Spleen (tissue), 11 donors: ENCODE measurements around the gene IPO7. TPM values are rescaled to one million over a fixed set of nuclear protein-coding genes. Genes with fewer than 3 reads are reported as not detected.
A peak's percentile ranks its signal among the peaks of the same experiment; 100 is the strongest.

Experiments used
- DNase-seq: peaks from one replicate; pipeline ENCODE4 v3.0.0-alpha.2; 2020
- H3K27ac ChIP-seq, 8 donors: fragments of 200-600 bp; sonication (generic) in 7 of 8; 1 replicate in 4 of 8; 2 replicates in 4 of 8; pipeline versions ENCODE4 v1.5.0 to v1.8.0; 2016 to 2021; ENCODE audit warnings: inconsistent platforms in 4 of 8, mild to moderate bottlenecking in 4 of 8, moderate library complexity in 1 of 8
- H3K27me3 ChIP-seq, 7 donors: fragments of 200-600 bp; sonication (generic) in 6 of 7; replicated peaks in 1 of 7; 1 replicate in 4 of 7; 2 replicates in 3 of 7; pipeline versions ENCODE4 v1.5.0 to v1.8.0; 2016 to 2021; ENCODE audit warnings: inconsistent platforms in 3 of 7, mild to moderate bottlenecking in 1 of 7
- H3K36me3 ChIP-seq, 6 donors: fragments of 200-600 bp; sonication (generic) in 5 of 6; 1 replicate in 4 of 6; 2 replicates in 2 of 6; pipeline versions ENCODE4 v1.5.0 to v1.8.0; 2016 to 2021; ENCODE audit warnings: inconsistent platforms in 2 of 6
- H3K4me1 ChIP-seq, 6 donors: fragments of 200-600 bp; sonication (generic) in 5 of 6; 1 replicate in 3 of 6; 2 replicates in 3 of 6; pipeline versions ENCODE4 v1.5.0 to v1.8.0; 2016 to 2021; ENCODE audit warnings: inconsistent platforms in 3 of 6
- H3K4me3 ChIP-seq, 8 donors: fragments of 200-600 bp; sonication (generic) in 7 of 8; 1 replicate in 4 of 8; 2 replicates in 4 of 8; pipeline versions ENCODE4 v1.5.0 to v1.8.0; 2016 to 2021; ENCODE audit warnings: inconsistent platforms in 4 of 8, mild to moderate bottlenecking in 4 of 8, moderate library complexity in 2 of 8
- H3K9me3 ChIP-seq, 8 donors: fragments of 200-600 bp; sonication (generic) in 7 of 8; 1 replicate in 4 of 8; 2 replicates in 4 of 8; pipeline versions ENCODE4 v1.5.0 to v1.8.0; 2016 to 2021; ENCODE audit warnings: inconsistent platforms in 4 of 8
- POLR2A ChIP-seq, 3 donors: fragments of 450-650 bp; IDR thresholded peaks; one replicate each; pipeline ENCODE4 v1.5.1; 2017; ENCODE audit warnings: antibody characterized with exemption in 3 of 3, mild to moderate bottlenecking in 1 of 3
- POLR2AphosphoS5 ChIP-seq, 3 donors: sonication (generic); formaldehyde crosslinking; IDR thresholded peaks; one replicate each; pipeline ENCODE4 v1.5.1; 2017; ENCODE audit warnings: antibody characterized with exemption in 3 of 3
- WGBS, 5 donors: extraction: QIAGEN DNeasy Blood & Tissue Kit in 3 of 5; methylation state at CpG; one replicate each; pipeline versions ENCODE4 v1.1.5 to v1.1.7; 2013 to 2018; 5-methylcytosine and 5-hydroxymethylcytosine counted together
- intact Hi-C: fragments of 100-400 bp; cut with DNase I; formaldehyde crosslinking; loops from one replicate; pipeline ENCODE4 v1.15.0; 2023; ENCODE audit warnings: low total_unique reads
- polyA plus RNA-seq, 3 donors: library from polyadenylated mRNA; stranded (reverse); fragments of 200-250 nt; gene quantifications; one replicate each; pipeline ENCODE4 v1.2.1, GENCODE V29; 2013
- total RNA-seq, 7 donors: library from RNA; depleted of rRNA in 3 of 7; stranded (reverse); fragments of >200 nt in 3 of 7; fragmentation: NEBNext Ultra II Directional in 4 of 7; extraction: Animal tissue kit (Norgen Biotek cat#: 25700) in 4 of 7; gene quantifications; one replicate each; pipeline versions ENCODE4 v1.1.0 to v1.2.1, GENCODE V29; 2016 to 2021
- TF ChIP-seq, protein P1 (sequence below), 11 experiments: fragments of 200-600 bp in 7 of 11; fragments of 450-650 bp in 4 of 11; sonication (generic) in 4 of 11; IDR thresholded peaks in 8 of 11; conservative IDR thresholded peaks in 3 of 11; 1 replicate in 7 of 11; 2 replicates in 4 of 11; pipeline versions ENCODE4 v1.4.0 to v1.8.0; 2016 to 2021; ENCODE audit warnings: antibody characterized with exemption in 11 of 11, inconsistent platforms in 4 of 11, mild to moderate bottlenecking in 1 of 11
- donor health status: healthy with polysubstance abuse.
- donor health status: DM: no; HTN: no; CAD: no; lungs with moderate emphysema.
- donor health status: DM: no; HTN: no; CAD: no.
- donor health status: Bipolar disorder and iron deficiency.
- donor health status: healthy.
- donor health status: DM: no; HTN: no; CAD: no.
- donor health status: DM: yes; HTN: yes; CAD: no.

Gene IPO7
- total and polyA plus RNA-seq, 10 donors: 12.8 to 104 (median 64.8) TPM

DNA sequence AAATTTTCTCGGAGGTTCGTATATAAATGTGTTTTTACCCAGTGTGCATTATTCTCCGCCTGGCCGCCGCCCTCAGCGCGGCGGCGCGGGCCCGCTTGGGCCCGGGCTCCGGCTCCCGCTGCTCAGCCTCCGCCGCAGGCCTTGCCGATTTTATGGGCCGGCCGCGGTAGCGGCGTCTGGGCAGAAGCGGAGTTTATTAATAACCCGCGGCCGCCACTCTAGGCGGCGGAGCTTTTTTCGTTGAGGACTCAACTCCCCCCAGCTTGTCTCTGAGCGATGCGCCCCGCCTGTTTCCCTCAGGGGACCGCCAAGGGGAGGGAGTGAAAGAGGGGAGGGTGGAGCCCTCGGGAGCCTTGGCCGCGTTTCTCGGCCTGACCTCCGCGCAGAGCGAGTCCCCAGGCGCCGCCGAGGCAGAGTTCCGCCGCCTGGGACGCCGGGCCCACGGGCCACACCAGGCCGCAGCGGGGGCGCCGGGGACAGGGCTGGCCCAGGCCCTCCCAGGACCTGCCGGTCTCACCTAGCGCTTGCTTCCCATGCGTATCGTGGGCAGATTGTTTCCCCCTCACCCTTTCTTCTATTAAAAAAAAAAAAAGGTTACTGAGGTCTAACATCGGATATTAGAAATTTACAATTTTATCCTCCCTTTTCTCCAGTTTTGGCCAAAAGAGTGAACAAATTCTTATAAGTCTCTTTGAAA is 76.8 kb downstream of the IPO7 start:
- H3K27me3 ChIP-seq: no peaks in the 10 kb centered on the region
- H3K27ac ChIP-seq: peak overlapping the region; percentile 93 to 100 (median 99)
- H3K4me3 ChIP-seq: peak overlapping the region; percentile 49 to 86 (median 65)
- intact Hi-C loops: loop anchor here (5.0 kb wide), 1 partner anchor 774 kb away; no protein-coding TSS in a partner anchor
- DNase-seq: peak; percentile 96
- 0% methylated on average over 16 to 57 of the region's 57 CpGs for WGBS, 5 donors
- H3K4me1 ChIP-seq: peaks cover 12 to 55% (median 35%) of the 10 kb centered on the region in 6 donors
- TF ChIP-seq, protein P1, sequence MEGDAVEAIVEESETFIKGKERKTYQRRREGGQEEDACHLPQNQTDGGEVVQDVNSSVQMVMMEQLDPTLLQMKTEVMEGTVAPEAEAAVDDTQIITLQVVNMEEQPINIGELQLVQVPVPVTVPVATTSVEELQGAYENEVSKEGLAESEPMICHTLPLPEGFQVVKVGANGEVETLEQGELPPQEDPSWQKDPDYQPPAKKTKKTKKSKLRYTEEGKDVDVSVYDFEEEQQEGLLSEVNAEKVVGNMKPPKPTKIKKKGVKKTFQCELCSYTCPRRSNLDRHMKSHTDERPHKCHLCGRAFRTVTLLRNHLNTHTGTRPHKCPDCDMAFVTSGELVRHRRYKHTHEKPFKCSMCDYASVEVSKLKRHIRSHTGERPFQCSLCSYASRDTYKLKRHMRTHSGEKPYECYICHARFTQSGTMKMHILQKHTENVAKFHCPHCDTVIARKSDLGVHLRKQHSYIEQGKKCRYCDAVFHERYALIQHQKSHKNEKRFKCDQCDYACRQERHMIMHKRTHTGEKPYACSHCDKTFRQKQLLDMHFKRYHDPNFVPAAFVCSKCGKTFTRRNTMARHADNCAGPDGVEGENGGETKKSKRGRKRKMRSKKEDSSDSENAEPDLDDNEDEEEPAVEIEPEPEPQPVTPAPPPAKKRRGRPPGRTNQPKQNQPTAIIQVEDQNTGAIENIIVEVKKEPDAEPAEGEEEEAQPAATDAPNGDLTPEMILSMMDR (IDR thresholded peaks at IDR 0.05 in 8 of 11, conservative IDR thresholded peaks at IDR 0.05 in 3 of 11): peak in 2 of 11 experiments; percentile 11 to 17
- TF ChIP-seq POLR2AphosphoS5 (IDR thresholded peaks at IDR 0.05): peak; percentile 83 to 87 (median 85)
- TF ChIP-seq POLR2A (IDR thresholded peaks at IDR 0.05): peak; percentile 73 to 97 (median 75)
- peaks cover 0 to 7% (median 0%) of the 10 kb centered on the region in 6 donors for H3K36me3 ChIP-seq
- no peaks in the 10 kb centered on the region for H3K9me3 ChIP-seq

DNA sequence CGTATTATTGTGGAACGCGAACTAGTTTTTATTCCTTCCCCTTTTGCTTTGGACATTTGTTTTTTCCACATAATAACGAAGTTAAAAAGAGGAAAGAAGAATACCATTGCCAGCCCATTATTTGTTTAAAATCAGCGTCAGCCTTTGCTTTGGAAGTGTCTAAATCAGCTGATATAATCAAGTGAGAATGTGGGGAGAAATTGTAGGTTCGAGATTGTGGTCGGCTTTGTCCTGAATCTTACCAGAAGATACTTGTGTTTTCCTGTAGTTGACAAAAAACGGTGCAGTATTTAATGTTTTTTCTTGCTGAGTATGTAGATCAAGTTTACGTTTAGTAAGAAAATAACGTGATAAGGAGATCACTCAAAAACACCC is 77.3 kb downstream of the IPO7 start:
- no peaks in the 10 kb centered on the region for H3K9me3 ChIP-seq
- peaks cover 12 to 55% (median 35%) of the 10 kb centered on the region in 6 donors for H3K4me1 ChIP-seq
- H3K27ac ChIP-seq: peak overlapping the region; percentile 93 to 100 (median 99)
- DNase-seq: no peak
- intact Hi-C loops: loop anchor here (5.0 kb wide), 1 partner anchor 774 kb away; no protein-coding TSS in a partner anchor
- 0 to 1% (median 0%) methylated on average over 10 of the region's 10 CpGs for WGBS, 5 donors
- H3K36me3 ChIP-seq: peaks cover 0 to 13% (median 0%) of the 10 kb centered on the region in 6 donors
- peak overlapping the region; percentile 49 to 86 (median 65) for H3K4me3 ChIP-seq
- H3K27me3 ChIP-seq: no peaks in the 10 kb centered on the region
- TF ChIP-seq, protein P1 (IDR thresholded peaks at IDR 0.05 in 8 of 11, conservative IDR thresholded peaks at IDR 0.05 in 3 of 11): no peak
- no peak for TF ChIP-seq POLR2AphosphoS5 (IDR thresholded peaks at IDR 0.05)
- no peak for TF ChIP-seq POLR2A (IDR thresholded peaks at IDR 0.05)

DNA sequence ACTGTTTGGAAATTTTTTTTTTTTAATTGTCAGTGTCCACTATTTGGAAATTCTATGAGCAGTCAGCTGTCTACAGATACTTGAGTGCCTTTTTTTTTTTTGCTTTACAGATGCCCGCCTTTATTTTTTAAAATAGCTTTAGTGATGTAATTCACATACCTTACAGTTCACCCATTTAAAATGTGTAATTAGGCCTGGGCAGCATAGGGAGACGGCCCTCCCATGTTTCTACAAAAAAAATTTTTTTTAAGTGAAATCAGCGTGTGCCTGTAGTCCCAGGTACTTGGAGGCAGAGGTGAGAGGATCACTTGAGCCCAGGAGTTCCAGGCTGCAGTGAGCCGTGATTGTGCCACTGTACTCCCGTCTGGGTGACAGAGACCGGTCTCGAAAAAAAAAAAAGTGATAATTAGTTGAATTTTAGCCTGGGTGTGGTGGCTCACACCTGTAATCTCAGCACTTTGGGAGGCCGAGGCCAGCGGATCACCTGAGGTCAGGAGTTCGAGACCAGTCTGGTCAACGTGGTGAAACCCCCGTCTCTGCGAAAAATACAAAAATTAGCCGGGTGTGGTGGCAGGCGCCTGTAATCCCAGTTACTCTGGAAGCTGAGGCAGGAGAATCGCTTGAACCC is 77.8 kb downstream of the IPO7 start:
- no peak for TF ChIP-seq POLR2A (IDR thresholded peaks at IDR 0.05)
- TF ChIP-seq, protein P1 (IDR thresholded peaks at IDR 0.05 in 8 of 11, conservative IDR thresholded peaks at IDR 0.05 in 3 of 11): no peak
- TF ChIP-seq POLR2AphosphoS5 (IDR thresholded peaks at IDR 0.05): no peak
- H3K36me3 ChIP-seq: peaks cover 0 to 18% (median 0%) of the 10 kb centered on the region in 6 donors
- H3K9me3 ChIP-seq: no peaks in the 10 kb centered on the region
- peak; percentile 54 for DNase-seq
- peak overlapping the region; percentile 93 to 100 (median 99) for H3K27ac ChIP-seq
- WGBS, 5 donors: 74 to 83% (median 80%) methylated on average over 16 of the region's 16 CpGs
- peak overlapping the region in 6 of 8 donors; percentile 56 to 86 (median 65) for H3K4me3 ChIP-seq
- H3K27me3 ChIP-seq: no peaks in the 10 kb centered on the region
- H3K4me1 ChIP-seq: peaks cover 12 to 55% (median 35%) of the 10 kb centered on the region in 6 donors
- intact Hi-C loops: loop anchor here (5.0 kb wide), 1 partner anchor 775 kb away; no protein-coding TSS in a partner anchor
